ENCODE data around the gene HSPG2.
"Not testable (repeated sequence)": the region's sequence is repeated elsewhere in the genome, so short reads cannot be mapped to it uniquely, and the experiment has no call there.

The HSPG2 gene

GRCh38 chr1:21955501-21956281 is 18.6 kb upstream of the HSPG2 start:
- no peak for DNase-seq

- no peak for DNase-seq
These were observed 17.9 kb upstream of the HSPG2 start for GRCh38 chr1:21955058-21955457.

GRCh38 chr1:21952786-21953520 is 15.8 kb upstream of the HSPG2 start:
- no peak for DNase-seq

GRCh38 chr1:21951226-21951870 is 14.2 kb upstream of the HSPG2 start:
- no peak for DNase-seq

- no peak for DNase-seq
These were observed 13.6 kb upstream of the HSPG2 start for GRCh38 chr1:21950734-21951133.

- no peak for DNase-seq
These were observed 9.9 kb upstream of the HSPG2 start for GRCh38 chr1:21946836-21947587.

- DNase-seq: no peak
These were observed 7.6 kb upstream of the HSPG2 start for GRCh38 chr1:21944733-21945073.

GRCh38 chr1:21942959-21943640 is 6.0 kb upstream of the HSPG2 start:
- DNase-seq: not testable (repeated sequence)

GRCh38 chr1:21942464-21942863 is 5.4 kb upstream of the HSPG2 start:
- no peak for DNase-seq

- no peak for DNase-seq
These were observed 4.3 kb upstream of the HSPG2 start for GRCh38 chr1:21941370-21941769.

- no peak for DNase-seq
These were observed 3.4 kb upstream of the HSPG2 start for GRCh38 chr1:21940492-21940891.

- no peak for DNase-seq
These were observed 2.7 kb upstream of the HSPG2 start for GRCh38 chr1:21939650-21940374.

- DNase-seq: no peak
These were observed 1.8 kb upstream of the HSPG2 start for GRCh38 chr1:21938732-21939538.

GRCh38 chr1:21937372-21938121 is 437 bp upstream of the HSPG2 start:
- DNase-seq: no peak

- DNase-seq: no peak
These were observed 611 bp downstream of the HSPG2 start for GRCh38 chr1:21936366-21937031.

- no peak for DNase-seq
These were observed 1.2 kb downstream of the HSPG2 start for GRCh38 chr1:21935891-21936365.

- DNase-seq: no peak
These were observed 1.7 kb downstream of the HSPG2 start for GRCh38 chr1:21935393-21935804.

GRCh38 chr1:21933397-21934248 is 3.5 kb downstream of the HSPG2 start:
- no peak for DNase-seq

GRCh38 chr1:21932127-21932526 is 5.0 kb downstream of the HSPG2 start:
- no peak for DNase-seq

Data from NCI-H1436 treated with DMSO at 0.1 percent for 48 hours (cell line).